Right renal pelvis (tissue), 4 donors: ENCODE results near the gene GRIP1. TPM values are rescaled to one million over a fixed set of nuclear protein-coding genes. Genes with fewer than 3 reads are reported as not detected.

Experiments used
- DNase-seq, 4 donors: peaks; one replicate each; pipeline ENCODE4 v3.0.0-alpha.2; 2013; ENCODE audit warnings: low read depth in 4 of 4, low spot score in 3 of 4, missing footprints in 1 of 4
- polyA plus RNA-seq, 4 donors: library from polyadenylated mRNA; unstranded; fragments of 120-200 nt; gene quantifications; one replicate each; pipeline ENCODE4 v1.2.1, GENCODE V29; 2013; ENCODE audit not compliant: insufficient read length in 4 of 4

GRIP1 gene
- polyA plus RNA-seq, 4 donors, result 21.5 to 24.0 (median 22.0) TPM

DNA sequence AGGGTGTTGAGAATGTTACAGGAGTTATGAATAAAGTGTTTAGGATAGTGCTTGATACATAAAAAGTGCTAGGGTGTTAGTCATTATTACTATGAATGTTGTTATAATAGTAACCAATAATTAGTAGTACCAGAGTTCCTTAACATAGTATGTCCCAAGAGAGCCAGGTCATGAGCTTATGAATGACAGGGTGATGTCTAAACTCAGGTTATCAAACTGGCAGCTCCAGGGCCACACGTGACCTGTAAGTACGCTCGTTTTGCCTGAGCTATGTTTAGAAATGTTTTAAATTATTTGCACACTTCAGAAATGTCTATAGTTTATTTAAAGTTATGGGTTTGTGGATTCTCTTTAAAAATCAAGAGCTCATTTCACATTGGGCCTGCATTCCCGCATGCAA lies 14.1 kb upstream of the GRIP1 start:
- DNase-seq, result no peak

DNA sequence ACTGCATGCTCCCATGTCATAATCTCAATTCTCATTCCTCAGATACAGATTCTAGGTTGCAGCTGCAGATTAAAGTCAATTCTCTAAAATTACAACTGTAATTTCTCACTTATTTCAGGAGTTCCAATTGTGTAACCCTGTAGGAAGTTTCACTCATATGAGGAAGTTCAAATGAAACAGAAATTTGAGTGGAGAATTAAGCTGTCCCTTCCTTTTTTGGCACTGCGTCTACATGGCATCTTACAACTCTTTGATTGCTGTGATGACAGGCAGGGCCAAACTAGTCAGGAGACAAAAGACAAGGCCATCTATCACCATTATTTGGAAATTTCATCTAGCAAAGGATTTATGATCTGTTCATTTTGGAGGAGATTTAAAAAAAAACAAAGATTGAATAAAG lies 13.3 kb upstream of the GRIP1 start:
- no peak for DNase-seq

DNA sequence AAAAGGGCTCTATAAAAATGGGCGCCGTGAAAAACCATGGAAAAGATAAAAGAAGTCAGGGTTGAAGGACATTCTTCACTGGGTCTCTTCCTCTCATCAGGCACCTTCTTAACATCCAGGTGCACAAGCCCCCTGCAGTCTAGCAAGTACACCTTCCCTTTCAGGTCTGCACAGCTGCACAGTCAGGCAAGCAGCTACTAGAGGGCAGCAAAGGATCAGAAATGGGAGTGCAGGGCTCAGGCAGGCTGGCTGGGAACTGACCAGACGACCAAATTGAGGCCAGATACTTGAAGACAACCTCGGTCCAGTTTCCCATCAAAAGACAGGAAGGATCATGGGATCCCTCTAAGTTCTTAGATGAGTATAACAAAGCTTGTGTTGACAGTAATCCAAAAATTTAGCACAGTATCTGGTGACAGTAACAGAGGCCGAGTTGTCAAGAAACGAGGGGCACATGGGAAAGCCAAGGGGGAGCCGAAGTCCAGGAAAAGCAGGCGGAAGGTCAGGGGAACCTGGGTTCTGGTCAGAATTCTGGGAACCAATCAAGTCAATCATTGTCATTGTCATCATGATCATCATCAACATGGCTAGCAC lies 10.1 kb upstream of the GRIP1 start:
- peak; percentile 31 to 50 (median 48) for DNase-seq

DNA sequence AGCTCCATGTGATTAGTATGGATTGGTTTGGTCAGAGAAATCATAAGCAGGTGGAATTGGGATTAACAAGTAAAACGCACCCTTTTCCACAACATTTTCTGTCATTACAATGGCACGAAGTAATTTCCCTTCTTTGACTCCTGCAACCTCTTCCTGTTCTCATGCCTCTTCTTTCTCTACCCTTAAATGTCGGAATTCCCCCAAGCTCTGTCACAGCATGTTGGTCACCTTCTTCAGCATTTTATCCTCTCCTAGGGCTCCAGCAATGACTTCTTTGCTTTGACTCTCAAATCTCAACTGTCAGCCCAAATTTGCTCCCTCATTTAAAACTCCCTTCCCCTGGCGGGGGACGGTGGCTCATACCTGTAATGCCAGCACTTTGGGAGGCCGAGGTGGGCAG lies 5.3 kb upstream of the GRIP1 start:
- no peak for DNase-seq

DNA sequence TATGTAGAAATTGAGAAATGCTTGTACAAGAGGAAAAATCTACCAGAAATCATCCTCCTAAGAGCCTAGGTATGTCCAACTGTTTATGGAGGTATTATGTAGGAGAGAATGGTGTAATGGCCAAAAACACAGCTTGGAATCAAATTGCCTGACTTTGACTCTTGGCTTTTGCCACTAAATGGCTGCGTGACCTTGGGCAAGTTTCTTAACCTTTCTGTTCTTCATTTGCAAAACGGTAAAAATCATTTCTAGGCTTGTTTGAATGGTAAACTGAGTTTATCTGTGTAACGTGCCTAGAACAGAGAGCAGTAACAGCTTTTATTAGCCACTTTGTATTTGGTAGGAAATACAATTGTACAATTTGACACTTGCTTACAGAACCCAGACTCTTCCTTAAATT lies 4.9 kb upstream of the GRIP1 start:
- DNase-seq, result no peak

DNA sequence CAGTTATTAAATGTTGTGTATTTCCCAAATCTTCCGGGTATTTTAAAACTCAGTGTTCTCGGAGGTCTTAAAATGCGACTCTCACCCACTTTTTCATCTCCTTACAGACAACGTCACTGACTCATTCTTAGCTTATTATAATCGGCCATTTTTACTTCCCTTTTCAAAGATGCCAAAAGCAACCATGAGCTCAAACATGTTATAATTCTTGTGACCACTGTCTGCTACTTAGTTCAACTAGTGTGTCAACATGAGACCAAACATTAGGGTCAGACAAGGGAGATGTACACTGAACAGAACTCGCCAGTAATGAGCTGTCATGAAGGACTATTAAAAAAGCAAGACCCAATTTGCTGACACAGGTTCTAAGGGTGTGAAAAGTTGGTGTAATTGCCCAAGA lies 4.2 kb upstream of the GRIP1 start:
- no peak for DNase-seq

DNA sequence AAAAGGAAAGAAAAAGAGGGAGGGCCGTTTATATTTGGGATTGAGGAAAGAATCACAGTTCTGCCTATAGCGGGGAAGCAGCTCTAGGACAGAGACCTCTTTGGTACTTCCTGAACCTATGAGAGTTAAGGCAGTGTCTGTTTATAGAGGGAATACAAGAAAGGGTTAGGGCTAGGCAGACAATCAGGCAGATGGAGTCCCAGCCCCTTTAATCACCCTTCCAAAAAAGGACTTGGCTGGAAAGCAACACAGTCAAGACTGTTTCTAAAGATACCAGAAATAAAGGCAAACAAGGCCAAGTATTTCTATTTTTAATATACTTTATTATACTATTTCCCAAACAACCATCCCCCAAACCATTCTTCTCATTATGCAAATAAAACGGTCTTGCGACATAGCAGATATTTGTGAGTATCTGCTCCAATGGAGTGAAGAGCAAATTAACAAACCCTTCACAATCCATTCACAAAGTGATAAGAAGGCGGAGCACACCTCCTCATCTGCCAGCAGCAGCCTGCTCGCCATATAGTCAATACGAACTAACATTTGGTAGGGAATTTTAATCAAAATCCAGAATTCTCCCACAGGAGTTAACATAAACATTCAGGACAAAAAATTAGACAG lies 697 bp upstream of the GRIP1 start:
- no peak for DNase-seq

DNA sequence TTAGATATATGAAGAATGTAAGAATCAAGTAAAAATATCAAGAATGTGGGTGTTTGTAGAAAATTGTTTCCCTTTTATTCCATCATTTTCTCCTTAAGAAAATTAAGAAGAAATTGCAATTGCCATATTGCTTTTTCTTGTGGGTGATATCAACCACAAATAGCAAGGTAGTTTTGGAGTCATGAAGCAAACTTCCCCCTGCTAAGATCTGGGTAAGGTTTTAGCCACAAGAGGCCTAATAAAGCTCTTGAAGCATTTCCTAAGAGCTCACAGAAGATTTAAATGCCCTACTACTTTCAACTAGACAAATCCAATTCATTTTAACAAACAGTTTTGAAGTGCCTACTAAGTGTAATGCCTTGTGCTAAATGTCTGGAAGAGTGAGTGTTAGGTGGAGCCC lies 2.6 kb downstream of the GRIP1 start:
- no peak for DNase-seq

DNA sequence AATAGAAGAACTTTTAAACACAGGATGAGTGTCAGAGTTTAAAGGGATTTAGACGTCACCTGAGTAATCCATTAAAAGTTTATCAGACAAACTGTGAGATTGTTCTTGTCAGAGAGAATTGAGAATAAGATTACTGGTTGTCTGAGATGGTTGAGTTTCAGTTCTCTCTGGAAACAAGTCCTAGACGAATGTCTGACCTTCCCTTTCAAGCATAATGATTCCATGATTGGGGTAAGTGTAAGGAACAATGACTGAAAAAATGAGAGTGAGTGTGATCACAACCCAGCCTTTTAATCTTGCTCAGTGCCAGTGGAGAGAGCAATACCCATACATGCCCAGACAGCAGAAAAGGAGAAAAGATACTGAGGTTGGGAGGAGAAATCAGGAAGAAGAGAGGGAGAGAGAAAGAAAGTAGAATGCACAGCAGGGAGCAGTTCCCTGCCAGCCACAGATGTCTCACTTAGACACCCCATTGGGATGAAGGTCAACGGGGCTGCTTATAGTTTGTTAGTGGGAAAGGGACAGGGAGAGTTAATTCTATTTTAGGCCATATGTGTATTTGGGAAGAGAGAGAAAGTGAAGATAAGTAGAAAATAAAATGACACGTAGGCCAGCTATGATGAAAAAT lies 4.3 kb downstream of the GRIP1 start:
- no peak for DNase-seq

DNA sequence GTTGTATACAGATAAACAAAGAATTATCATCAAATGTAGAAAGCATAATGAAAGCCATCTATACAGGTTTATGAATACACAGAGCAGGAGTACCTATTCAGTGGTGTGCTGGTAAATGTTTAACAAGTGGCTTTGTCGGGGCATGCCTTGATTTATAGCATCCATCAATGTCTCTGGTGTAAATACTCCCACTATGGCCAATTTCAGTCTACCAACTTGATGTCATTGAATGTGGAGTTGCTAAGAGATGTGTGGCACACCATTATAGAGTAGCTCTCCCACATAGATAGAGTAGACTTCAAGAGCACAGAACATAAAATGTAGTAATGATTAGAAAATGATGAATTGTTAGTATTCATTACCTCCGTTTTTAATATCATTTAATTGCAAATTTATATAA lies 9.3 kb downstream of the GRIP1 start:
- no peak for DNase-seq

DNA sequence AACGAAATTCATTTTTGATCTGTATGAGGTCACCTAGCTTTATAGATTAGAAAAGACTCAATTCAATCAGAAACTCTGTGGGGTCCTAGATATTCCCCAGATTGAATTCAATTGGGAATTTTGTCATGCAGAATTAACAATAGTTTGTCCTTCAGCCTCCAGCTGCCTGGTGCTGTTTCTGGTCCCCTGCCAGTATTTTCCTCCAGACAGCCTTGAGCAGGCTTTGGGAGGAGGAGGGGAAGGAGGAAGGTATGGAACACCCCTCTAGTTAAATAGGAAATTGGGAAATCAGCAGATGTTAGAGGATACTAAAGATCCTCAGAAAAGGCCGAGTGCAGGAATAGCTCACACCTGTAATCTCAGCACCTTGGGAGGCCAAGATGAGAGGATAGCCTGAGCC lies 10.6 kb downstream of the GRIP1 start:
- DNase-seq, result no peak

DNA sequence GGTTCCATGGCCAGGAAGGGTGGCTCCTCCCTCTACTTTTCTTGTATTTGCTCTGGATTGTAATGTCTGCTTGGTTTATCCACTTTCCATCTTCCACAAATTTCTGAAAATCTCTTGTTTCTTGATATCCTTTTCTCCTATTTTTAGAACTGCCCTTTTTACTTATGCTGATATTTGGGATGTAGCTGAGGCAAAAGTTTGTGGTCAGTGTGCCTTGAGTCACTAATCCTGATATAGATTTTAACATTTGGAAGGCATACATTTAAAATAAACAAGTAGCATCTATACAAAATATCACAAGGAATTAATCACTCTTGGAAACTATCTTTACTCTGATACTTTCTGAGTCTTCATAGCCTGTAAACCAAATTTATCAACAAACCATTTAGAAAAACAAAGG lies 11.0 kb downstream of the GRIP1 start:
- no peak for DNase-seq

DNA sequence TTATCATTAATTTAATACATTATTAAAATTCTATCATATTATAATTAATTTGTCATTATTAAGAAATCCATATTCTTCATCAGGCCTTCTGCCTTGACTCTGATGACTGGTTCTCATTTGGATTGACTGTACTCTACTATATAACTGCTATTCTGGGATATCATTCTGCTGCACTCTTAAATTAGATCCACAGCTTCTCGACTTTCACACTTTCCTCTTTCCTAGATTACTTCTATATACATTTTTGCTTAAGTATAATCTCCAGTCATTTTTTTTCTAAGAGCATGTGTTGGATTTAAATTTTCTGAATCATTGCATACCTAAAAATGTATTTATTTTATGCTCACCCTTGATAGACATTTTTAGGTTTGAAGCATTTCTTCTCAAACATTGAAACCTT lies 12.4 kb downstream of the GRIP1 start:
- no peak for DNase-seq

DNA sequence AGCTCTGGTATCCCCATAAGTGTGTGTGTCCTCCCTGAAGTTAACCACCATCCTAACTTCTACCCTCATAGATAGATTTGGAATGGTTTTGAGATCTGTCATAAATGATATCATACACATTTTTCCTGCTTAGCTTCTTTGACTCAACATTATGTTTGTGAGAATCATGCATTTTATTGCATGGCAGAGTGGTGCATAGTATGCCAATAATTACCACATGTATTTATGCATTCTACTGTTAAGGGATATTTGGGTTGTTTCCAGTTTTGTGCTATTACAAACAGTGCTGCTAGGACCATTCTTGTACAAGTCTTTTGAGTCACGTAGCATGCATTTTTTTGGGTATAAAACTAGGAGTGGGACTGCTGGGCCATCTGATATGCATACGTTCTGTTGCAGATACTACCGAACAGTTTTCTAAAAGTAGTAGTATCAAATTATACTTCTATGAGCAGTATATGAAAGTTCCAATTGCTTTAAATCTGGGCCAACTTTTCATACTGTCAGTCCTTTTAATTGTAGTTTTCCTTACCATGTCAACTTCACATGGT lies 13.4 kb downstream of the GRIP1 start:
- DNase-seq, result no peak

DNA sequence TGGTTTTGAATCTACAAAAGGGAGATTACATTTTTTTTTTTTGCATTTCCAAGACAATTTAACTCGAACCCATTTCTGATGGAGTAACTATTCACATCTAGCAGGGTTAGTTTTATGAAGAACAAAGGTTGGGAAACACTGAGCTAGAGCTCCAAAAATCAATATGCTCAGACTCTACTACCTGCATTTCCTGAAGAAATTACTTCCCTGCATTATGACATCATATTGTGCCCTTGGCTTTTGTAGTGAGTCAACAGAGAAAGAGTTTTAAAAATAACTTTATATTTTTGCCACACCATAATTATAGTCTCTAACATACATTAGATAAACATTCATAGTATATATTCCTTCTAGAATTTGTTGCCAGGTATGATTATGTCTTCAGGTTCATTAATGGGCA lies 14.8 kb downstream of the GRIP1 start:
- DNase-seq, result no peak

DNA sequence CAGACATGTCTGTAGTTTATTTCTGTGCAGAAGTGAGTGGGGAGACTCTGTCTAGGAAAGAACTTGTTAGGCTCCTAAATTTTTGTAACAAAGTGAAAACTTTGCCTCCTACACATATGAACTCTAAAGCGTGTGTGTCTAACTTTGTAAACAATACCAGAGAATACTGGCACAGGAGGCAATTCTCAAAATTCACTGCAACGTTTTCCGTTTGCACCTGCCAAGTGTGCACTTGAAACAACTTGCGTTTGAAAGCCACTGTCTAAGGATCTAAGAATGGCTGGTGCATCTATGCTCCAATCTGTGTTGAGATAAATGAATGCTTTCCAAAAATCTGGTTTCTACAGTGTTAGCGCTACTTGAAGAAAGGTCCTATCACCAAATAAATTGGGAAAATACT lies 15.3 kb downstream of the GRIP1 start:
- no peak for DNase-seq

DNA sequence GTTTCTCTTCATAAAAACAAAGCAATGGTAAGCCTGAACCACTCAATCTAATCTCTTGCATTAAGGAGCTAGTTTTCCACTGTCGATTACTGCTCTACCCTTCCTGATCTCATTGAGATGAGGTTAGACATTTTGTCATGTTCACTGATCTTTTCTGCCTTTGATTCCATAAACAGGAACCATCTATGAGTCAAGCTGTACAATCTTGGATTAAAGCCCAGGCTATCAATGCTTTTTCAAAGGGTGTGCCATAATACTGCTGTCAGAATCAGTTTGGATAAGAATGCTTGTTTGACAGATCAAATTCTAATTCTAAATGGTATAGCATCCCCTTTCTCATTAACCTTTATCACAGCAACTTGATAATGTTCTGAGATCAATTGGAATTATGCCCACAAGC lies 16.1 kb downstream of the GRIP1 start:
- no peak for DNase-seq

DNA sequence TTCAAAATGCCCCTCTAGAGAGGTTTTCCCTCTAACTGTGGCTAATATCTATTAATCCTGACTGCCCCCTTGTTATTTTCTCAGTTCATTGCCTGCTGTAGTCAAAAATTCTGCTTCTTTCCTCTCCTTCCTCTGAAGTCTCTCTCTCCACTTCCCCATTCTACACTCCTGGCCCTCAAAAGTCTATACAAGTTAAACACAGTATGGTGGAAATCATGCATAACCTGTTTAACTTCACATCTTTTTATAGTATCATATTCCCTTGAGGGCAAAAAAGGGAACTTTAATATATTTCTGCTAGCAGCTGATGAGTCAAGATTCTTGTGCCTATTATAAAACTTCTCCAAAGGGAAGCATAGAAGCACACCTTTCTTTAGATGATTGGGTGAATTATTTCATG lies 16.7 kb downstream of the GRIP1 start:
- no peak for DNase-seq

DNA sequence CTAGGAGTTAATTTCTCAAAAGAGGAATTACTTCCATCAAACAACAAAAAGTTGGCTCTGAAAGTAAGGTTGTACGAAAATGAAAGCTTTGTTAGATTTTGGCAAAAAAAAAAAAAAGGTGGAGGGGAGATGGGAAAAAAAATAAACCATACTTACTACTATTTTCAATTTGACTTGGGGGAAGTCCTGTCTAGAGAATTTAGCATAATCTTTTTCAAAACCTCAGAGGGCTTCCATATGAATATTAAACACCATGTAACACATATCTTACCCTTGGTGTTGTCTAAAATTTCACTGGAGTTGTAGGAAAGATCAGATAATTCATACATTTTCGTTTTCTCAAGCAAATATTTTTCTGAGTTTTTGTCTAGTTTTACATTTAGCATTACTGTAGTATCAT lies 17.5 kb downstream of the GRIP1 start:
- DNase-seq, result no peak

DNA sequence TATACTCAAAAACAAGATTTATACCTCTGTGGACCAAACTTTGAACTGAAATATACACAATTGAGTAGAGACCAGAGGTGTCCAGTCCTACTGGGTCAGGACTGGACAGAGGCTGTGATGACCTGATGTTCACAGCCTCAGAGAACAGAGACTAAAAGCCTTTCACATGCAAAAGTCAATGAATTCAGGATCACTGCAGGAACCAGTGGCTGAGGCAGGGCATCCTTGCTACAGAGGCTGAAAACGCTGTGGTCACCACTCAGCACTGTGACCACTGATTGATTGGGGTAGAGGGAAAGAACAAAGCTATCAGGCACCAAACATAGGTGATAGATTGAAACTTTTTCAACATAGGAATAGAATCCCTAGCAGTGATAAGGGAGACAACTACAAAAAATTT lies 25.1 kb downstream of the GRIP1 start:
- DNase-seq, result no peak

DNA sequence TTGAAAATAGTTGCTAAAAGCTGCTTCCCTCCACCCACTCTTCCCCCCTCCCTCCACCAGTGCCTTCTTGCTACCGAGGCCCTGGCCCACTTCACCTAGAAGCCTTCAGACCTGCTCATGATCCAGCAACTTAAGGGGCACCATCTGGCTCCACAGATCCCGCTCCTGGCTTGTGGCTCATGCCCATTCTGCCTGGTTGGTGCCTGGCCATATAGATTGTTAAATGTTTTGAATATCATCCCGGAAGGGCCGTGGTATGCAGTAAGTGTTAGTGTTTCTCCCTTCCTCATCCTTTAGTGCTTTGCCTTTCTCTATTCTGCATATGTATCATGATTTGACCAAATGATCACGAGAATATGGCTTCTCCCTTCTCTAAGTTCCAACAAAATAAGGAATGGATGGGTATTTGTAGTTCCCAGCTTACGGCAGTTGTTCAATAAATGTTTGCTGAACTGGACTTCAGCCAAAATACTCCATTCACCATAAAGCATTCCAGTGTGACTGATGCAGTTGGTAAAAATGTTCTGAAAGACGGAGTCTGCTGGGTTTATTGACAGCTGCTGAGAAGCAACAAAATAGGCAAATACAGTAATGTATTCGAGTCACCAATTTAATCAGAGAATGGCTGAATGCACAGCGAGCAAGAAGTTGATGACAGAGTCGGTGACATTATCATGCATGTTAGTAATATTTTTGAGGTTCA lies 30.7 kb downstream of the GRIP1 start:
- DNase-seq, result no peak
